Stomach (tissue), 9 donors: ENCODE data around the gene CCSER1. TPM values are rescaled to one million over a fixed set of nuclear protein-coding genes. Genes with fewer than 3 reads are reported as not detected.

Experiments
- DNase-seq, 2 donors: peaks; one replicate each; pipeline versions ENCODE4 v3.0.0 to v3.0.0-alpha.2; 2013 to 2019
- H3K27ac ChIP-seq, 5 donors: fragments of 200-600 bp in 4 of 5; sonication (generic) in 4 of 5; one replicate each; pipeline ENCODE4 v1.5.1; 2013 to 2019; ENCODE audit warnings: mild to moderate bottlenecking in 1 of 5, moderate library complexity in 1 of 5
- H3K27me3 ChIP-seq, 3 donors: fragments of 200-600 bp; sonication (generic); one replicate each; pipeline ENCODE4 v1.5.1; 2017 to 2019; ENCODE audit warnings: mixed run types in 1 of 3
- H3K36me3 ChIP-seq, 4 donors: fragments of 200-600 bp; sonication (generic); 1 replicate in 3 of 4; 2 replicates in 1 of 4; pipeline ENCODE4 v1.5.1; 2016 to 2019
- H3K4me1 ChIP-seq, 4 donors: fragments of 200-600 bp; sonication (generic); one replicate each; pipeline ENCODE4 v1.5.1; 2016 to 2019
- H3K4me3 ChIP-seq, 4 donors: fragments of 200-600 bp; sonication (generic) in 3 of 4; one replicate each; pipeline ENCODE4 v1.5.1; 2016 to 2019; ENCODE audit warnings: mild to moderate bottlenecking in 1 of 4
- H3K9me3 ChIP-seq, 4 donors: fragments of 200-600 bp; sonication (generic); one replicate each; pipeline ENCODE4 v1.5.1; 2016 to 2019
- CTCF ChIP-seq, 7 experiments: fragments of 450-650 bp in 4 of 7; fragments of 200-600 bp in 3 of 7; sonication (generic) in 3 of 7; IDR thresholded peaks; one replicate each; pipeline ENCODE4 v1.5.1; 2016 to 2019; ENCODE audit warnings: antibody characterized with exemption in 7 of 7, control low read depth in 2 of 7, mild to moderate bottlenecking in 1 of 7
- EP300 ChIP-seq: sonication (generic); formaldehyde crosslinking; IDR thresholded peaks from one replicate; pipeline ENCODE4 v1.6.1; 2017; ENCODE audit warnings: antibody characterized with exemption
- POLR2A ChIP-seq, 4 donors: fragments of 450-650 bp; IDR thresholded peaks; one replicate each; pipeline ENCODE4 v1.6.1; 2016; ENCODE audit warnings: antibody characterized with exemption in 4 of 4, control low read depth in 2 of 4, mild to moderate bottlenecking in 1 of 4, moderate library complexity in 1 of 4
- POLR2AphosphoS5 ChIP-seq, 3 donors: sonication (generic); formaldehyde crosslinking; IDR thresholded peaks; one replicate each; pipeline ENCODE4 v1.6.1; 2016; ENCODE audit warnings: antibody characterized with exemption in 3 of 3
- WGBS, 5 donors: extraction: QIAGEN DNeasy Blood & Tissue Kit in 3 of 5; methylation state at CpG; one replicate each; pipeline versions ENCODE4 v1.1.5 to v1.1.7; 2013 to 2018; 5-methylcytosine and 5-hydroxymethylcytosine counted together
- intact Hi-C: fragments of 100-400 bp; cut with DNase I; formaldehyde crosslinking; loops from one replicate; pipeline ENCODE4 v1.15.1; 2023; ENCODE audit warnings: low total_unique reads
- polyA plus RNA-seq, 3 donors: library from polyadenylated mRNA; stranded (reverse); fragments of 200-250 nt; gene quantifications; one replicate each; pipeline ENCODE4 v1.2.3, GENCODE V29; 2013
- total RNA-seq, 5 donors: library from RNA; depleted of rRNA; stranded (reverse); fragments of >200 nt; gene quantifications; one replicate each; pipeline versions ENCODE4 v1.1.0 to v1.2.3, GENCODE V29; 2014 to 2016
- donor health status: healthy with polysubstance abuse.
- donor health status: Bipolar disorder and iron deficiency.
- donor health status: healthy.

CCSER1 gene
- total and polyA plus RNA-seq, 8 donors = 0.33 to 149 (median 15.2) TPM

- Histone ChIP-seq H3K4me3 (no peak overlapping the region), H3K36me3 (no peaks in the 10 kb centered on the region), H3K9me3 (no peaks in the 10 kb centered on the region), H3K27me3 (no peaks in the 10 kb centered on the region), H3K4me1 (no peaks in the 10 kb centered on the region), H3K27ac (no peak overlapping the region)
- 87 to 95% (median 94%) methylated on average over 8 of the region's 8 CpGs for WGBS, 5 donors
- peak in 1 of 2 donors; percentile 6 for DNase-seq
- intact Hi-C loops = no loop called here
- TF ChIP-seq CTCF (IDR thresholded peaks at IDR 0.05) (no peak), POLR2A (IDR thresholded peaks at IDR 0.05) (no peak), POLR2AphosphoS5 (IDR thresholded peaks at IDR 0.05) (no peak), EP300 (no peak)
Observed at GRCh38 chr4:91471280-91471679, 1344.1 kb downstream of the CCSER1 start.

- no peaks in the 10 kb centered on the region for H3K4me1 ChIP-seq
- DNase-seq = no peak
- TF ChIP-seq POLR2AphosphoS5 (IDR thresholded peaks at IDR 0.05) (no peak), POLR2A (IDR thresholded peaks at IDR 0.05) (no peak), CTCF (IDR thresholded peaks at IDR 0.05) (no peak), EP300 (no peak)
- intact Hi-C loops = no loop called here
- no peaks in the 10 kb centered on the region for H3K9me3 ChIP-seq
- whole genome bisulfite sequencing, 5 donors = 30 to 54% (median 40%) methylated on average over 4 of the region's 4 CpGs
- no peaks in the 10 kb centered on the region for H3K27me3 ChIP-seq
- H3K27ac ChIP-seq = no peak overlapping the region
- no peaks in the 10 kb centered on the region for H3K36me3 ChIP-seq
- H3K4me3 ChIP-seq = no peak overlapping the region
Observed at GRCh38 chr4:91472046-91472445, 1344.9 kb downstream of the CCSER1 start.

GRCh38 chr4:91485415-91485814 lies 1358.2 kb downstream of the CCSER1 start:
- Histone ChIP-seq H3K27ac (no peak overlapping the region), H3K4me1 (no peaks in the 10 kb centered on the region), H3K9me3 (no peaks in the 10 kb centered on the region), H3K4me3 (no peak overlapping the region), H3K27me3 (no peaks in the 10 kb centered on the region), H3K36me3 (no peaks in the 10 kb centered on the region)
- 76 to 88% (median 78%) methylated on average over 1 of the region's 1 CpG for WGBS, 5 donors
- intact Hi-C loops = no loop called here
- DNase-seq = no peak
- TF ChIP-seq POLR2A (IDR thresholded peaks at IDR 0.05) (no peak), CTCF (IDR thresholded peaks at IDR 0.05) (no peak), POLR2AphosphoS5 (IDR thresholded peaks at IDR 0.05) (no peak), EP300 (no peak)

GRCh38 chr4:91488946-91489345 lies 1361.8 kb downstream of the CCSER1 start:
- intact Hi-C loops = no loop called here
- H3K27me3 ChIP-seq = no peaks in the 10 kb centered on the region

GRCh38 chr4:91497892-91498291 lies 1370.7 kb downstream of the CCSER1 start:
- no peak overlapping the region for H3K27ac ChIP-seq
- no peak for DNase-seq
- no peaks in the 10 kb centered on the region for H3K4me1 ChIP-seq
- no peak for TF ChIP-seq EP300
- no peak for TF ChIP-seq POLR2AphosphoS5 (IDR thresholded peaks at IDR 0.05)
- no peak for TF ChIP-seq POLR2A (IDR thresholded peaks at IDR 0.05)
- TF ChIP-seq CTCF (IDR thresholded peaks at IDR 0.05) = no peak
- no peaks in the 10 kb centered on the region for H3K9me3 ChIP-seq
- H3K27me3 ChIP-seq = no peaks in the 10 kb centered on the region
- no peaks in the 10 kb centered on the region for H3K36me3 ChIP-seq
- WGBS, 5 donors = 84 to 89% (median 88%) methylated on average over 4 of the region's 4 CpGs
- intact Hi-C loops = no loop called here
- H3K4me3 ChIP-seq = no peak overlapping the region

More at GRCh38 chr4:91488946-91489345, 1361.8 kb downstream of the CCSER1 start:
- Histone ChIP-seq H3K4me1 (no peaks in the 10 kb centered on the region), H3K9me3 (no peaks in the 10 kb centered on the region), H3K4me3 (no peak overlapping the region), H3K27ac (no peak overlapping the region), H3K36me3 (no peaks in the 10 kb centered on the region)
- WGBS, 5 donors = 89 to 100% (median 95%) methylated on average over 2 of the region's 2 CpGs
- TF ChIP-seq POLR2A (IDR thresholded peaks at IDR 0.05) = no peak
- TF ChIP-seq POLR2AphosphoS5 (IDR thresholded peaks at IDR 0.05) = no peak
- DNase-seq = no peak
